Astrocyte (in vitro differentiated cells and primary cell): ENCODE data around the gene CCNF. TPM values are rescaled to one million over a fixed set of nuclear protein-coding genes. Genes with fewer than 3 reads are reported as not detected.

Source experiments
- DNase-seq: peaks from one replicate; pipeline ENCODE4 v3.0.0-alpha.2; 2010; ENCODE audit warnings: low read depth
- FAIRE-seq: peaks from 2 replicates; lab custom pipeline; 2011; peaks lifted over from hg19 to GRCh38; lab: Jason Lieb, UNC
- H2AFZ ChIP-seq: 2 replicates; pipeline ENCODE4 v1.6.0; 2012; ENCODE audit warnings: low read depth, low read length, inconsistent platforms
- H3K27ac ChIP-seq: 2 replicates; pipeline ENCODE4 v1.5.1; 2011; ENCODE audit warnings: low read depth, low read length, inconsistent platforms
- H3K27me3 ChIP-seq: 2 replicates; pipeline ENCODE4 v1.6.0; 2011; ENCODE audit warnings: low read length, inconsistent platforms; ENCODE audit not compliant: insufficient read depth
- H3K36me3 ChIP-seq: 2 replicates; pipeline ENCODE4 v1.5.1; 2011; ENCODE audit warnings: low read length, inconsistent platforms; ENCODE audit not compliant: insufficient read depth
- H3K4me1 ChIP-seq: 2 replicates; pipeline ENCODE4 v1.5.1; 2011; ENCODE audit warnings: low read length, inconsistent platforms; ENCODE audit not compliant: insufficient read depth
- H3K4me2 ChIP-seq: 2 replicates; pipeline ENCODE4 v1.6.0; 2012; ENCODE audit warnings: low read length, inconsistent platforms
- H3K4me3 ChIP-seq: 2 replicates; pipeline ENCODE4 v1.5.1; 2011; ENCODE audit warnings: low read depth, mild to moderate bottlenecking, low read length, inconsistent platforms; ENCODE audit not compliant: insufficient read depth
- H3K79me2 ChIP-seq: 2 replicates; pipeline ENCODE4 v1.6.0; 2012; ENCODE audit warnings: mild to moderate bottlenecking, low read length, inconsistent platforms; ENCODE audit not compliant: insufficient read depth
- H3K9ac ChIP-seq: 2 replicates; pipeline ENCODE4 v1.6.0; 2012; ENCODE audit warnings: mild to moderate bottlenecking, low read length, inconsistent platforms
- H3K9me3 ChIP-seq: 2 replicates; pipeline ENCODE4 v1.5.1; 2012; ENCODE audit warnings: low read depth, mild to moderate bottlenecking, low read length, inconsistent platforms; ENCODE audit not compliant: insufficient read depth
- H4K20me1 ChIP-seq: 2 replicates; pipeline ENCODE4 v1.6.0; 2012; ENCODE audit warnings: low read length, inconsistent platforms; ENCODE audit not compliant: insufficient read depth
- H3K27ac Mint-ChIP-seq: one replicate; pipeline ENCODE4 v1.8.0; 2021; ENCODE audit warnings: mild to moderate bottlenecking, mixed read lengths; ENCODE audit not compliant: unreplicated experiment
- H3K27me3 Mint-ChIP-seq: one replicate; pipeline ENCODE4 v1.8.0; 2021; ENCODE audit warnings: low read depth, mixed read lengths; ENCODE audit not compliant: unreplicated experiment
- H3K36me3 Mint-ChIP-seq: one replicate; pipeline ENCODE4 v1.8.0; 2021; ENCODE audit warnings: low read depth, mixed read lengths; ENCODE audit not compliant: unreplicated experiment
- H3K4me1 Mint-ChIP-seq: one replicate; pipeline ENCODE4 v1.8.0; 2021; ENCODE audit warnings: low read depth, mixed read lengths; ENCODE audit not compliant: unreplicated experiment
- H3K4me3 Mint-ChIP-seq: one replicate; pipeline ENCODE4 v1.8.0; 2021; ENCODE audit warnings: mild to moderate bottlenecking, moderate library complexity, mixed read lengths; ENCODE audit not compliant: unreplicated experiment
- H3K9me3 Mint-ChIP-seq: one replicate; pipeline ENCODE4 v1.8.0; 2021; ENCODE audit warnings: mild to moderate bottlenecking, mixed read lengths; ENCODE audit not compliant: unreplicated experiment
- CTCF ChIP-seq: IDR thresholded peaks from 2 replicates; pipeline ENCODE4 v1.5.1; 2011; ENCODE audit warnings: low read depth, mild to moderate bottlenecking, inconsistent platforms, low read length, moderate library complexity; ENCODE audit not compliant: insufficient read depth
- EZH2 ChIP-seq: IDR thresholded peaks from 2 replicates; pipeline ENCODE4 v1.6.1; 2012; ENCODE audit warnings: mild to moderate bottlenecking, low read length, inconsistent platforms; ENCODE audit not compliant: insufficient read depth
- total RNA-seq: library from RNA; stranded (reverse); gene quantifications from 2 replicates; pipeline ENCODE4 v1.2.1, GENCODE V29; 2021

CCNF gene
- total RNA-seq, 1 donor from 2014 or later = 6.4 TPM

- Mint-ChIP-seq H3K4me1 (peaks cover 6% of the 10 kb centered on the region), H3K36me3 (peaks cover 4% of the 10 kb centered on the region), H3K27ac (peak within 1 kb of the TSS; percentile 18), H3K27me3 (peaks cover 18% of the 10 kb centered on the region), H3K4me3 (peak within 1 kb of the TSS; percentile 84), H3K9me3 (no peaks in the 10 kb centered on the region)
- TF ChIP-seq EZH2 = no peak
- no peak for TF ChIP-seq CTCF
- Histone ChIP-seq H3K9me3 (no peaks in the 10 kb centered on the region), H3K4me1 (peaks cover 17% of the 10 kb centered on the region), H3K79me2 (peaks cover 26% of the 10 kb centered on the region), H3K4me2 (peak within 1 kb of the TSS; percentile 92), H3K4me3 (peak within 1 kb of the TSS; percentile 71), H3K27ac (peak within 1 kb of the TSS; percentile 42), H3K27me3 (no peaks in the 10 kb centered on the region), H4K20me1 (peaks cover 59% of the 10 kb centered on the region), H3K9ac (peak within 1 kb of the TSS; percentile 83), H2AFZ (peak within 1 kb of the TSS; percentile 86), H3K36me3 (no peaks in the 10 kb centered on the region)
- FAIRE-seq = no peak
- peak; percentile 23 for DNase-seq
Measured at GRCh38 chr16:2474877-2475412, 45.7 kb downstream of the CCNF start, which contains the start of gene TBC1D24. Gene TBC1D24, plus strand, starts transcription at chr16:2475127. Its CDS starts 21,022 bp downstream, at chr16:2496149.

- Histone ChIP-seq H3K27ac (no peak overlapping the region), H3K27me3 (no peaks in the 10 kb centered on the region), H3K4me2 (peak overlapping the region; percentile 92), H2AFZ (peak overlapping the region; percentile 66), H3K9me3 (no peaks in the 10 kb centered on the region), H3K36me3 (no peaks in the 10 kb centered on the region), H3K79me2 (peaks cover 26% of the 10 kb centered on the region), H3K4me1 (peaks cover 17% of the 10 kb centered on the region), H3K4me3 (peak overlapping the region; percentile 63), H3K9ac (peak overlapping the region; percentile 67), H4K20me1 (peaks cover 62% of the 10 kb centered on the region)
- peaks cover 6% of the 10 kb centered on the region for H3K4me1 Mint-ChIP-seq
- TF ChIP-seq CTCF = no peak
- no peak for TF ChIP-seq EZH2
- H3K27me3 Mint-ChIP-seq = peaks cover 14% of the 10 kb centered on the region
- H3K9me3 Mint-ChIP-seq = no peaks in the 10 kb centered on the region
- H3K27ac Mint-ChIP-seq = peak overlapping the region; percentile 18
- FAIRE-seq (no peak), DNase-seq (no peak)
- H3K36me3 Mint-ChIP-seq = peaks cover 8% of the 10 kb centered on the region
- peak overlapping the region; percentile 82 for H3K4me3 Mint-ChIP-seq
Measured at GRCh38 chr16:2475413-2476344, 46.4 kb downstream of the CCNF start.
